Measurements from ENCODE around the gene MRPS16. TPM values are rescaled to one million over a fixed set of nuclear protein-coding genes. Genes with fewer than 3 reads are reported as not detected.

MRPS16 gene
- polyA plus RNA-seq, 1 of the 3 experiments (the other 2 are of a cell fraction): 75.5 TPM

GRCh38 chr10:73209705-73210104 lies 42.7 kb downstream of the MRPS16 start:
- WGBS (ENCODE audit: low lambda C conversion rate): 77% methylated on average over 1 of the region's 1 CpG
- CTCF ChIA-PET: interaction anchor here (1.2 kb wide), 1 partner anchor 51 kb away, joined by 3 read pairs; no protein-coding TSS in a partner anchor
- POLR2A ChIA-PET: no interaction called here

More at GRCh38 chr10:73209705-73210104, 42.7 kb downstream of the MRPS16 start:
- Histone ChIP-seq H3K36me3 (replicated peaks in 1 of 2; ENCODE audit: control insufficient read depth in 1 of 2, insufficient read depth in 2 of 2, low read length in 1 of 2) (peaks cover 2 to 18% of the 10 kb centered on the region in 2 experiments), H3K9ac (no peak overlapping the region), H3K4me1 (ENCODE audit: control insufficient read depth in 1 of 2, insufficient read depth in 2 of 2, low read depth in 1 of 2, low read length in 1 of 2) (no peaks in the 10 kb centered on the region), H3K9me2 (no peaks in the 10 kb centered on the region), H3K27ac (ENCODE audit: low read depth in 2 of 2, low read length in 1 of 2) (no peak overlapping the region), H3K79me2 (ENCODE audit: insufficient read depth) (no peaks in the 10 kb centered on the region), H3K4me2 (no peak overlapping the region), H4K20me1 (ENCODE audit: insufficient read depth) (no peaks in the 10 kb centered on the region), H3F3A (replicated peaks; ENCODE audit: insufficient read depth) (no peaks in the 10 kb centered on the region), H3K4me3 (ENCODE audit: low read depth in 2 of 2, low read length in 1 of 2) (no peak overlapping the region), H2AFZ (ENCODE audit: low read depth) (no peak overlapping the region), H3K9me3 (no peaks in the 10 kb centered on the region), H3K27me3 (ENCODE audit: insufficient read depth) (no peaks in the 10 kb centered on the region)
- no peak for DNase-seq
- TF ChIP-seq FOSL2 (IDR thresholded peaks at IDR 0.05; ENCODE audit: borderline replicate concordance, low read depth) (no peak), REST (IDR thresholded peaks at IDR 0.05; ENCODE audit: low read depth, low read length) (no peak), SMC3 (IDR thresholded peaks at IDR 0.05; ENCODE audit: low read depth, low read length) (no peak), CHD2 (IDR thresholded peaks at IDR 0.05; ENCODE audit: low read length, partially characterized antibody) (no peak), RXRA (IDR thresholded peaks at IDR 0.05; ENCODE audit: borderline replicate concordance, low read depth) (no peak), POLR2AphosphoS5 (IDR thresholded peaks at IDR 0.05; ENCODE audit: low read depth, low read length) (no peak), EP300 (IDR thresholded peaks at IDR 0.05; ENCODE audit: borderline replicate concordance in 1 of 2, low read depth in 1 of 2, low read length in 1 of 2) (no peak), MXI1 (IDR thresholded peaks at IDR 0.05; ENCODE audit: low read depth, low read length) (no peak), CTCF (IDR thresholded peaks at IDR 0.05) (no peak), GABPA (IDR thresholded peaks at IDR 0.05; ENCODE audit: low read depth) (no peak), PBX3 (IDR thresholded peaks at IDR 0.05) (no peak), JUND (IDR thresholded peaks at IDR 0.05) (no peak), USF1 (IDR thresholded peaks at IDR 0.05; ENCODE audit: borderline replicate concordance, low read depth) (no peak), FOXJ3 (CRISPR knock-in tag; IDR thresholded peaks at IDR 0.05) (no peak), YY1 (IDR thresholded peaks at IDR 0.05; ENCODE audit: low read depth) (no peak), GATA2 (CRISPR knock-in tag; IDR thresholded peaks at IDR 0.05) (no peak), FOXM1 (IDR thresholded peaks at IDR 0.05; ENCODE audit: low read depth) (no peak), USF2 (IDR thresholded peaks at IDR 0.05; ENCODE audit: borderline replicate concordance, low read depth, low read length) (no peak)

All from SK-N-SH (cell line).